Gastroesophageal sphincter (tissue), 4 donors: ENCODE measurements around the gene PDE4A. TPM values are rescaled to one million over a fixed set of nuclear protein-coding genes. Genes with fewer than 3 reads are reported as not detected.
"Not testable (repeated sequence)": the region's sequence is repeated elsewhere in the genome, so short reads cannot be mapped to it uniquely, and the experiment has no call there.

Source experiments
- ATAC-seq: fragments of 150-250 bp; one replicate; pipeline ENCODE4 v1.9.1; 2016; ENCODE audit warnings: mild to moderate bottlenecking, moderate library complexity
- H3K27ac ChIP-seq, 4 donors: fragments of 200-600 bp; sonication (generic) in 3 of 4; 1 replicate in 3 of 4; 2 replicates in 1 of 4; pipeline ENCODE4 v1.5.1; 2016 to 2019
- H3K27me3 ChIP-seq: fragments of 200-600 bp; sonication (generic); one replicate; pipeline ENCODE4 v1.5.1; 2019
- H3K36me3 ChIP-seq, 2 donors: fragments of 200-600 bp; sonication (generic); one replicate each; pipeline ENCODE4 v1.5.1; 2019; ENCODE audit warnings: control low read depth in 1 of 2
- H3K4me1 ChIP-seq, 3 donors: fragments of 200-600 bp; sonication (generic); 1 replicate in 2 of 3; 2 replicates in 1 of 3; pipeline ENCODE4 v1.5.1; 2016 to 2019; ENCODE audit warnings: control low read depth in 2 of 3
- H3K4me3 ChIP-seq, 2 donors: fragments of 200-600 bp; sonication (generic); one replicate each; pipeline ENCODE4 v1.5.1; 2019; ENCODE audit warnings: mild to moderate bottlenecking in 1 of 2, moderate library complexity in 1 of 2
- H3K9me3 ChIP-seq, 3 donors: fragments of 200-600 bp; sonication (generic); one replicate each; pipeline ENCODE4 v1.5.1; 2017 to 2019; ENCODE audit warnings: control low read depth in 2 of 3
- CTCF ChIP-seq, 4 experiments: fragments of 200-600 bp in 2 of 4; fragments of 450-650 bp in 2 of 4; sonication (generic) in 1 of 4; IDR thresholded peaks; one replicate each; pipeline ENCODE4 v1.5.1; 2017 to 2019; ENCODE audit warnings: antibody characterized with exemption in 4 of 4, mild to moderate bottlenecking in 2 of 4, moderate library complexity in 2 of 4
- EP300 ChIP-seq: sonication (generic); formaldehyde crosslinking; IDR thresholded peaks from one replicate; pipeline ENCODE4 v1.6.1; 2017; ENCODE audit warnings: antibody characterized with exemption, mild to moderate bottlenecking
- POLR2A ChIP-seq, 2 donors: fragments of 450-650 bp; IDR thresholded peaks; one replicate each; pipeline ENCODE4 v1.6.1; 2017; ENCODE audit warnings: antibody characterized with exemption in 2 of 2, mild to moderate bottlenecking in 2 of 2, moderate library complexity in 1 of 2
- POLR2AphosphoS5 ChIP-seq: sonication (generic); formaldehyde crosslinking; IDR thresholded peaks from one replicate; pipeline ENCODE4 v1.6.1; 2017; ENCODE audit warnings: antibody characterized with exemption
- WGBS, 2 donors: methylation state at CpG; one replicate each; pipeline ENCODE4 v1.1.5; 2018; ENCODE audit warnings: low coverage in 1 of 2; 5-methylcytosine and 5-hydroxymethylcytosine counted together
- total RNA-seq, 4 donors: library from RNA; depleted of rRNA; stranded (reverse); fragments of >200 nt; gene quantifications; one replicate each; pipeline ENCODE4 v1.1.0, GENCODE V29; 2016

PDE4A gene
- total RNA-seq, 4 donors from 2014 or later, result 7.3 to 22.5 (median 10.0) TPM

GRCh38 chr19:10395436-10395835, 24.9 kb upstream of the PDE4A start:
- Histone ChIP-seq H3K36me3 (peaks cover 0 to 66% of the 10 kb centered on the region in 2 donors), H3K9me3 (no peaks in the 10 kb centered on the region), H3K4me3 (no peak overlapping the region), H3K27me3 (no peaks in the 10 kb centered on the region), H3K27ac (no peak overlapping the region), H3K4me1 (peaks cover 0 to 26% (median 3%) of the 10 kb centered on the region in 3 donors)
- WGBS, 2 donors, result 93% methylated on average over 8 of the region's 26 CpGs; no CpG with 5 or more reads in 1 of the 2 donors
- TF ChIP-seq CTCF (IDR thresholded peaks at IDR 0.05), result no peak
- TF ChIP-seq POLR2A (IDR thresholded peaks at IDR 0.05), result no peak
- no peak for TF ChIP-seq EP300
- no peak for TF ChIP-seq POLR2AphosphoS5
- no peak for ATAC-seq

GRCh38 chr19:10395917-10396316, 24.4 kb upstream of the PDE4A start:
- Histone ChIP-seq H3K27ac (no peak overlapping the region), H3K4me1 (peaks cover 0 to 31% (median 4%) of the 10 kb centered on the region in 3 donors), H3K36me3 (peaks cover 0 to 64% of the 10 kb centered on the region in 2 donors), H3K27me3 (no peaks in the 10 kb centered on the region), H3K4me3 (no peak overlapping the region), H3K9me3 (no peaks in the 10 kb centered on the region)
- no peak for ATAC-seq
- no peak for TF ChIP-seq POLR2AphosphoS5
- no peak for TF ChIP-seq POLR2A (IDR thresholded peaks at IDR 0.05)
- TF ChIP-seq EP300, result no peak
- no peak for TF ChIP-seq CTCF (IDR thresholded peaks at IDR 0.05)
- 82% methylated on average over 11 of the region's 24 CpGs; no CpG with 5 or more reads in 1 of the 2 donors for WGBS, 2 donors

GRCh38 chr19:10398819-10399218, 21.5 kb upstream of the PDE4A start:
- H3K4me3 ChIP-seq, result no peak overlapping the region
- no peak for TF ChIP-seq EP300
- TF ChIP-seq CTCF (IDR thresholded peaks at IDR 0.05), result no peak
- TF ChIP-seq POLR2A (IDR thresholded peaks at IDR 0.05), result no peak
- no peak for TF ChIP-seq POLR2AphosphoS5
- WGBS, 2 donors, result 86 to 90% methylated on average over 2 to 4 of the region's 9 CpGs
- H3K27ac ChIP-seq, result no peak overlapping the region
- H3K36me3 ChIP-seq, result peaks cover 0 to 35% of the 10 kb centered on the region in 2 donors
- H3K27me3 ChIP-seq, result no peaks in the 10 kb centered on the region
- H3K9me3 ChIP-seq, result no peaks in the 10 kb centered on the region
- ATAC-seq, result no peak
- peaks cover 0 to 50% (median 22%) of the 10 kb centered on the region in 3 donors for H3K4me1 ChIP-seq

GRCh38 chr19:10399340-10399739, 21.0 kb upstream of the PDE4A start:
- H3K9me3 ChIP-seq, H3K4me3 ChIP-seq, H3K27me3 ChIP-seq, ATAC-seq, H3K27ac ChIP-seq: not testable (repeated sequence)
- Histone ChIP-seq H3K4me1 (peaks cover 0 to 53% (median 23%) of the 10 kb centered on the region in 3 donors), H3K36me3 (peaks cover 0 to 29% of the 10 kb centered on the region in 2 donors)
- 90 to 92% methylated on average over 2 to 3 of the region's 8 CpGs for WGBS, 2 donors

- no peak for ATAC-seq
- Histone ChIP-seq H3K27me3 (peaks cover 6% of the 10 kb centered on the region), H3K36me3 (peaks cover 0 to 24% of the 10 kb centered on the region in 2 donors), H3K27ac (no peak overlapping the region), H3K4me1 (peaks cover 0 to 59% (median 29%) of the 10 kb centered on the region in 3 donors), H3K9me3 (no peaks in the 10 kb centered on the region), H3K4me3 (no peak overlapping the region)
- TF ChIP-seq POLR2A (IDR thresholded peaks at IDR 0.05) (no peak), POLR2AphosphoS5 (no peak), EP300 (no peak), CTCF (IDR thresholded peaks at IDR 0.05) (no peak)
- WGBS, 2 donors, result 80% methylated on average over 1 of the region's 8 CpGs; no CpG with 5 or more reads in 1 of the 2 donors
These were observed 20.5 kb upstream of the PDE4A start for GRCh38 chr19:10399878-10400277.
